ENCODE data around the gene MBOAT1.

DNA sequence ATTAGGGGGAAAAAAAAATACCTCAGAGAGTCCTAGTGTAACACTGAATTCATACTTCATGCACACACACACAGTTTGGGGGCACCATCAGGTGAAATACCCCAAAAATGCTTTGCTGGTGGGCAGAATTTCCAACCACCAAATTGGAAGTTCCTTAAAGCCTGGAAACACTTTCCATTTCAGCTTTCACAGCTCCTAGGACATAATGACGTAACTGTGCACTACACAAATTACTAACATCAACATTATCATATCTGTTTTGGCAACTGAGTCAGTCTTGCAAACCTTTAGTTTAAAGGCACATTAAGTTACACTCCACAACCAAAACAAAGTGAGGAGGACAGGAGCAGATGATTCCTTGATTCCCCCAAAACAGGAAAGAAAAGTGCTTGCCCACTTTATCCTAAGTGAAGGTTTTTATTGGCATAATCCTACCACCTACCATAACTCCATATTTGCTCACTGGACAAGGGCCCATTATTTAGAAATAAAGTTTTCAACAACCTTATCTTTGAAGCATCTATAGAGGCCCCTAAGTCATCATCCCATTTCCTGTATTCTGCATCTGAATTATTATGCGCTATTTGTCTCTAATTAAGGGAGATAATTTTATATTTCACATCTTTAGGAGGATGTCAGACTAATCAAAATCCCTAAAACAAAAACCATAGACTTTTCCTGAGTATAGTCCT lies 3.4 kb downstream of the MBOAT1 start:
- no peak for TF ChIP-seq POLR2A (IDR thresholded peaks at IDR 0.05; ENCODE audit: low read depth, low read length)
- TF ChIP-seq TAF1 (IDR thresholded peaks at IDR 0.05; ENCODE audit: borderline replicate concordance, low read depth, low read length), result no peak

Measured in GM12892 (cell line).